Retinal pigment epithelial cell (primary cell): ENCODE measurements around the gene DPP7.
A peak's percentile ranks its signal among the peaks of the same experiment; 100 is the strongest.

ENCODE experiments used
- DNase-seq: peaks from one replicate; pipeline ENCODE4 v3.0.0-alpha.2; 2010; ENCODE audit warnings: low read depth
- H3K4me3 ChIP-seq: 2 replicates; pipeline ENCODE4 v1.5.1; 2011; ENCODE audit warnings: mild to moderate bottlenecking, low read length, control low read depth, moderate library complexity
- CTCF ChIP-seq: conservative IDR thresholded peaks from 2 replicates; pipeline ENCODE4 v1.5.1; 2011; ENCODE audit warnings: low read depth, low read length, control low read depth, inconsistent platforms

The DPP7 gene

GRCh38 chr9:137096785-137097546 is 17.6 kb downstream of the DPP7 start:
- no peak overlapping the region for H3K4me3 ChIP-seq
- no peak for TF ChIP-seq CTCF
- no peak for DNase-seq

- H3K4me3 ChIP-seq: no peak overlapping the region
- no peak for DNase-seq
- TF ChIP-seq CTCF: peak; percentile 26
Observed at GRCh38 chr9:137095664-137096517, 18.6 kb downstream of the DPP7 start.

- H3K4me3 ChIP-seq: no peak overlapping the region
- no peak for TF ChIP-seq CTCF
- no peak for DNase-seq
Observed at GRCh38 chr9:137089232-137089947, 25.1 kb downstream of the DPP7 start.

- TF ChIP-seq CTCF: no peak
- DNase-seq: no peak
- H3K4me3 ChIP-seq: no peak overlapping the region
Observed at GRCh38 chr9:137088121-137088520, 26.4 kb downstream of the DPP7 start.

- H3K4me3 ChIP-seq: peak overlapping the region; percentile 72
- no peak for TF ChIP-seq CTCF
- no peak for DNase-seq
Observed at GRCh38 chr9:137087409-137087925, 27.1 kb downstream of the DPP7 start.

GRCh38 chr9:137086531-137087408 is 27.8 kb downstream of the DPP7 start, which contains the start of gene MAN1B1:
Gene MAN1B1, plus strand, starts transcription at chr9:137086985. Its CDS starts 15 bp downstream, at chr9:137087000.
- peak within 1 kb of the TSS; percentile 72 for H3K4me3 ChIP-seq
- no peak for TF ChIP-seq CTCF
- peak; percentile 95 for DNase-seq
